Erythroblast (primary cell): ENCODE results near the gene GPC6.

ENCODE experiments used
- DNase-seq, 2 experiments: peaks; one replicate each; lab custom pipeline; 2025; lab: John Stamatoyannopoulos, UW
- GATA1 ChIP-seq: IDR thresholded peaks from 2 replicates; pipeline ENCODE4 v1.6.1; 2011; ENCODE audit warnings: low read depth, mild to moderate bottlenecking, control low read depth, low read length, moderate library complexity
- POLR2A ChIP-seq: IDR thresholded peaks from 2 replicates; pipeline ENCODE4 v1.6.1; 2011; ENCODE audit warnings: mild to moderate bottlenecking, low read length

Gene GPC6

GRCh38 chr13:93372856-93373255 lies 146.2 kb downstream of the GPC6 start:
- TF ChIP-seq GATA1: no peak
- TF ChIP-seq POLR2A: no peak
- no peak for DNase-seq

DNA sequence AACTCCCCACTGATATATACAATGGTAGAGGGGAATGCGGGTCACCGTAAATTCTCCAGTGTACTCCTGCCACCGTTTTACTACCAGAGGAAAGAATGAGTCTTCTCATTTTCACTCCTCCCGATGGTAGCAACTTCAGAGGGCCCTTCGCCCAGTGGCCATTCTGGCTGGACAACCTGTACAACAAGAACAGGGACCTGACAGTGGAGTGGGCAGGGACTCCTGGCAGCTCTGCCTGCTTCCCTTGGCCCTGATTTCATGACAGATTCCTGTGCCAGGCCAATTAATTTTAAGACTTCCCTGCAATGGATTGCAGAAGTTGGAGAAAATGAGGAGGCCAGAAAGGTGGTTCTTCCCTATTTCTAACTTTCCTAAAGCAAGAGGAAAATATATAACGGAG lies 148.9 kb downstream of the GPC6 start:
- no peak for DNase-seq
- TF ChIP-seq POLR2A (no peak), GATA1 (no peak)

DNA sequence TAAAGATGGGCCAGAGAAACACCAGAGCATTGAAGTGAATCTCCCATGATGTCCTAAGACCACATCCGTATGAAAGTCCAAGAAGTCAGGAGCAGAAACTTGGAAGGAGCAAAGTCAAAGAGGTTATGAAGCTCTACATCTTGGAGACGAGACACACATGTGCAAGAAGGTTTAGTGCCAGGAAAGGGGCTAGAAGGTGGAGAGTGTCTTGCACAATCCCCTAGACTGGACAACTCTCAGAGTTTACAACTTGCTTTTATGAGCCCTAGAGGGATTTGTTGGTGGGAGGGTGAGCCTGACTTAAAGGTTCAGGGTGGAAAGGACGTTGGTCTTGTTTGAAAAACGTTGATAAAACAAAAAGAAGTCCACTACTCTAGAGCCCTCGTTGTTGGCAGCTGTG lies 150.6 kb downstream of the GPC6 start:
- TF ChIP-seq POLR2A (no peak), GATA1 (no peak)
- DNase-seq: no peak

DNA sequence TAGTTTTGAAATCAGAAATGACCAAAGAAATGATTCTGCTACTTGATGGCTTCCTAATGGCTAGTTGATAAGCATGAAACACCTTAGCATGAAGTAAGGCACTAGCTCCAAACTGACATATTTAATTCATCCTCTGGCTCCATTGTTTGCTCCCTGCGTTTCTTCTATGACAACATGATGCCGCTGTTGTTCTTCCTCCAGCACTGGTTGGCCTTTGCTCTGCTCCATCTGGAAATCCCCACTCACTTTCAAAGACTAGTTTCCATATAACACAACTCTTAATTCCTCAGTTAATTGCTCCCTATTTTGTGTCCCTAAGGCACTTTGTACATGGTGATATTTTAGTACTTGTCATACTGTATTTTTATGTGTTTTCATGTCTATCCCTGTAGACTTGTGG lies 151.6 kb downstream of the GPC6 start:
- DNase-seq: no peak
- TF ChIP-seq POLR2A (no peak), GATA1 (no peak)

DNA sequence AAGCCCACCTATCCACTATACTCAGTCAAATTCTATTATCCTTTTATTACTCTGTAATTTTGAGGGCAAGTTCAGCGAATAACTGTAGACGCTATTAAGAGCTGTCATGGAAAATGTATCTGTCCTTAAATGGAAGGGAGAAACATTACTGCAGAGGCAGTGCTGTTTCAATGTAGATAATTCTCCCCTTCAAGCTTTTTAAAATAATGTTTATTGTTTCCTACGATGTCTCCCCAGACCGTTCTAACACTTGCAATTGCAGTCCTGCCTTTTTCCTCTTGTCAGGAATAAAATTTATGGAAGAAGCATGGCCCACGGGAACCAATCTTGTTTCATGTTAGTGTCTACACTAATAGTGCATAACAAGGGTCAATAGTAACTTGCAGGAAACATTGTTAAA lies 159.5 kb downstream of the GPC6 start:
- TF ChIP-seq POLR2A: no peak
- TF ChIP-seq GATA1: no peak
- DNase-seq: no peak

GRCh38 chr13:93388701-93389100 lies 162.1 kb downstream of the GPC6 start:
- TF ChIP-seq GATA1 (no peak), POLR2A (no peak)
- DNase-seq: no peak

GRCh38 chr13:93397619-93398018 lies 171.0 kb downstream of the GPC6 start:
- no peak for DNase-seq
- TF ChIP-seq POLR2A (no peak), GATA1 (no peak)

DNA sequence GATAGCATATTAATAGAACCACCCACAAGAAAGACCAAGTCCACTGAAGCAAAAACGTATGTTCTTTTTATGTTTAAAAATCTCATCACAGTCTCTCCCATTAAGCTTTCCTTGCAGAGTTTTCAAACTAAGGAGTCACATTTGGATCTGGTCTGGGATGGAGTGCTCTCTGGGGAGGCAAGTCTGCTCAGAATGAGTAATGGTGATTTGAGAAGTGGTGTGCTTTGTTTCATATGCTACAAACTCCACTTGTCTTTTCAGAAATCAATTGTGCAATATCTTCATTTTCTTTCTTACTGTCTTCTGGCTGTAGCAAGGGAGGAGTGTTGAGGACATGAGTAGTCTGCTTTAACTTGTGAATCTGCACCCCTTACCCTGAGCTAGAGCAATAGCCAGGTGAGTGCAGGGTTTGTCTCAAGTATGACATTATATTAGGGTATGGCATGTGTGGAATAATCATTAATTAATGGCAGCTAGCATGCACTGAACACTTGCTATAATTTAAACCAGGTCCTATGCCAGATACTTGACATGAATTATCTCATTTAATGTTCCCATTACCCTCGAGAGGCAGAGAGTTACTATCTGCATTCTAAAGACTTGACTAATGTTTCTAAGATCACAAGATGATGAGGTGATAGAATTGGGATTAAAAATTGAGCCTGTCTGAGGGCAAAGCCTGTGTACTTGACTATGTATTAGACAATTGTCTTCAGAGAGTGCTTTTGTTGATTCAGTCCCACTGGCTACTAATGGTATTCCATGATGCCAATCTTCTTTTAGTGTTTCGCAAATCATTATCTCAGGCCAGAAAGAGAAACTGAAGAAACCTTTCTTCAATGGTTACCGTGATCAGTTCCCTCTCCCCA lies 171.8 kb downstream of the GPC6 start:
- DNase-seq: no peak
- TF ChIP-seq GATA1 (no peak), POLR2A (no peak)

- TF ChIP-seq GATA1: no peak
- TF ChIP-seq POLR2A: no peak
- DNase-seq: no peak
Measured at GRCh38 chr13:93399212-93399611, 172.6 kb downstream of the GPC6 start.

- TF ChIP-seq POLR2A: no peak
- TF ChIP-seq GATA1: no peak
- no peak for DNase-seq
Measured at GRCh38 chr13:93406136-93406535, 179.5 kb downstream of the GPC6 start.

DNA sequence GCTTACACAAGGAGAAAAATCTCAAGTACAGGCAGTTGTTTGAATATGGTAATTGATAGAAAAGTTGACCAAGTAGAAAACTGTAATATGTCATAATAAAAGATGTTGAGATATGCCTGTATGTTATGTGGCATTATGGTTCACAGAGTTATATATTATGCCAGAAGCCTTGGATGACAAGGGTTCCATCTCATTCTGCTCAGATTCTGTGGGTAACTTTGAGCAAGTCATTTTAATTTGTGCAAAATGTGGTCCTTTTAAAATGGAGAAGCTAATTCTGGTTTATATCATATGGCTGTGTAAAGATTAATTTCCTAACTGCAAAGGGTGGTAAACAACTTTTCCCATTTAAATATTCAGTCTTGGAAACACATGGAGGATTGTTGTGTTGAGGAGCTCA lies 180.9 kb downstream of the GPC6 start:
- TF ChIP-seq POLR2A: no peak
- no peak for TF ChIP-seq GATA1
- DNase-seq: no peak

- TF ChIP-seq POLR2A: no peak
- no peak for TF ChIP-seq GATA1
- DNase-seq: no peak
Measured at GRCh38 chr13:93409001-93409400, 182.4 kb downstream of the GPC6 start.

DNA sequence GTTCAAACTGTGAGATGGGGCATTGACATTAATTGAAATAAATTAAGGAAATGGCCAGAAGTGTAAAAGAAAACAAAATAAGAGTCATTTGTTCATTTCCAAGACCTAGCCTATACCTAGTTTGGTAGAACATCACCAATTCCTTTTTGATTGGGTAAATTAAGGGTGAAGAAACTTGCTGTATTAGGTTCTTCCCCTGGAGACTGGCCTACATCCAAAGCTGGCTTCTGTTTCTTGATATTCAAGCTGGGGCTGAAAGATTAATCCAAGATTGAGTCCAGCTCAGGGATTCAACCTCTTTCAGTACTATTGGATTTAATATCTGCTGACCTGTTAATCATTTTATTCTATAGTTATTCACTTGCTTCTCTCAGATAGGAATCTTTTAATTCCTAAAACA lies 183.2 kb downstream of the GPC6 start:
- DNase-seq: no peak
- TF ChIP-seq GATA1 (no peak), POLR2A (no peak)

- DNase-seq: no peak
- no peak for TF ChIP-seq POLR2A
- TF ChIP-seq GATA1: no peak
Measured at GRCh38 chr13:93411186-93411680, 184.6 kb downstream of the GPC6 start.

GRCh38 chr13:93412676-93413075 lies 186.1 kb downstream of the GPC6 start:
- TF ChIP-seq POLR2A (no peak), GATA1 (no peak)
- no peak for DNase-seq
